GM21723 (cell line): ENCODE data around the gene DYSF.

Experiments
- ATAC-seq: cut with Tn5 transposase; IDR thresholded peaks from one replicate; pipeline ENCODE4 v1.9.1; 2021; ENCODE audit warnings: mild to moderate bottlenecking, moderate library complexity; ENCODE audit not compliant: unreplicated experiment

The DYSF gene

GRCh38 chr2:71598526-71598925, 145.2 kb downstream of the DYSF start:
- ATAC-seq, result no peak

- no peak for ATAC-seq
These were observed 145.7 kb downstream of the DYSF start for GRCh38 chr2:71599038-71599437.

DNA sequence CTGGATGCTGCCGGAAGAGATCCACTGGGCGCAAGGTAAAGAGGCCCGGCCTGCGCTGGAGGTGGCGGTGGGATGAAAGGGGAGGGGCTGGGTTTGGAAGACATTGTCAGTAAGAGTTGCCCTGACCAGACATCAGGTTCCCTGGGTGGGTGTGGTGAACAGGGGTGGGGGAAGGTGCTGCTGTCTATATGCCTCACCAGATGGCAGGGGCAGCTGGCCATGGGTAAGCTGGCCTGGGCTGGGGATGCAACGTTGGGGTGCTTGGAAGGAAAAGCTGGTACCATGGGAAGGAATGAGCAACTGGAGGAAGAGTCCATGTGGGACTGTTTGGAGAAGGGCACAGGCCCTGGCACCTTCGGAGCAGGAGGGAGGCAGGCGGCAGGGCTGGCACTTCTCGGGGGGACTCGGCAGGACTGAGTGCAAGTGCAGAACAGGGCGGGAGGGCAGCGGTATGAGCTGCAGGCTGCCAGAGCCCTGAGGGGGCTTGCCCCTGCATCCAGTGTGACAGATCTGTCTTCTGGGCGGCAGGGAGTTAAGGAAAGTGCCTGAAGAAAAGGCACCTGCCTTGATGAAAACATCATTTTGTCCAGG, 146.4 kb downstream of the DYSF start:
- ATAC-seq, result no peak

- ATAC-seq, result no peak
These were observed 147.2 kb downstream of the DYSF start for GRCh38 chr2:71600555-71600954.

GRCh38 chr2:71601136-71602114, 148.1 kb downstream of the DYSF start:
- ATAC-seq, result no peak

- no peak for ATAC-seq
These were observed 148.7 kb downstream of the DYSF start for GRCh38 chr2:71602115-71602495.

- ATAC-seq, result no peak
These were observed 149.2 kb downstream of the DYSF start for GRCh38 chr2:71602581-71602980.

- ATAC-seq, result no peak
These were observed 150.0 kb downstream of the DYSF start for GRCh38 chr2:71603311-71603811.

DNA sequence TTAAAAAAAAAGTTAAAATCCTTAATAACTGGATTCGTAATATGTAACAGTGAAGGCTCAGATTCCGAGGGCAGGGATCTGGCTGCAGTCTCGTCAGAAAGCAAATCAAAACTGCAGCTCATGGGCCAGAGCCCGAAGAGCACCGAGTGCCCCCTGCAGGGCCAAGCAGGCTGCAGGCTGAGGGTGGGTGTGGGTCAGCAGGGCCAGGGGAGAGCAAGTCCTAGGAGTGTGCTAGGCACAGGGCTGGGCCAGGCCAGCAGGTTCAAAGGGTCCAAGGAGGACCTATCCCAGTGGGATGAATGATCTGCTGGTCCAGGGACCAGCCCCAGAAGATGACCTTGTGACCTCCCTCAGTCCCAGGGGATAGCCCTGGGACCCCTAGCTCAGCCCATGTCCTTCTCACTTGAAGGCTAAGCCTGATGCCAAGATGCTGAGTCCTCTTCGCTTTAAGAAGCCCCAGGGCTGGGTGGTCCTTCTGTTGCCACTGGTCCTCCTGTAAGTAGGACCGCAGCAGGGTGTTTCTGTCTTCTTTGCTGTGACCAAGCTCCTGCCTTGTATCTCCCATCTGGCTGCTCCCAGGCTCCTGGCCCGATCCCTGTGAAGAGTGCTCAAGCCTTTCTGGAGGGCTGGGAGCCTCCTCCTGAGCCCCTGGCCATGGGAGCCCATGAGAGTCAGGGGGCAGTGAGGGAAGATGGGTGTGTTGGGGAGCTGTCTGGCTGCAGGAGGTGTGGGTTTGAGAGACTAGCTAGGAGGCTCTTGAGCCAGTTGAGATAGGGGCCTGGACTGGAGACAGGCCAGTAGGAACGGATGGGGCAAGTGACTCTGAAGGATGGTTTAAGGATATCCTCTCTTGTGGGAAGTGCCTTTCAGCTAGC, 150.7 kb downstream of the DYSF start:
- ATAC-seq, result no peak

DNA sequence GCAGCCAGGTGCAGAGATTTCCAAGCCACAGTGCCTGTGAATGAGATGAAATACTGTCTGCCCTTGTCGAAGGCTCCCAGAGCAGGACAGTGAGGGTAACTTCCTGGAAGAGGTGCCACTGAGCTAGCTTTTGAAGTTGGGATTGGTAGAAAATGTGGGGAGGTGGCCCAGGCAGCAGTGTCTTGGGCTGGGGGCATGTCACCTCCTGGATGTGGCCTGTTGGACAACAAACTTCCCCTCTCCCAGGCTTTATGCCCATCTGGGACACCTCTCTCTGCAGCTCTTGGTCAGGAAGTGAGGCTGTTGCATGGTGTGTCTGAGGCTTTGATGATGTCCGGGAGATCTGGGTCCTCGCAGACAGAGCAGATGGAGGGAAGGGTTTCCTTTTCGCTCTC, 151.4 kb downstream of the DYSF start:
- ATAC-seq, result no peak

DNA sequence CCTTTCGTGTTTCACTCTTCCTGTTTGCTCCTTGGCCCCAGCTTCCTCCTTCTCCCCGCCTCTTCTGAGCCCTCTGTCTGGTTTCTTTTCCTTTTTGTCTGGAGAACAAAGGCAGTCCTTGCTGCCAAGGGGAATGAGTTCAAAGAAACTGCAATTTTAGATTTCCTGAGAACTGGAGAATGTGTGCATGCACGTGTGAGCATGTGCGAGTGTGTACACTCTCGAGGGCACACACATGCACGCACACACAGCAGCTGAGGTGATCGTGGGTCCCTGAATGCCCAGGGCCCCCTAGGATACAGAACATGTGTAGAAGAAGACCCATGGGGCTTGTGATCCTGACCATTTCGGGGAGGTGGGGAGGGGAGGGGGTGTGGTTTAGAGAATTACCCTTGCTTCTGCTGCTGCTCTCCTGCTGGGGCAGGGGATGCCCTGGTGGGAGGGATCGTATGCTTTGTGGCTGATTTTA, 151.8 kb downstream of the DYSF start:
- ATAC-seq, result no peak

GRCh38 chr2:71605781-71606241, 152.4 kb downstream of the DYSF start:
- no peak for ATAC-seq

DNA sequence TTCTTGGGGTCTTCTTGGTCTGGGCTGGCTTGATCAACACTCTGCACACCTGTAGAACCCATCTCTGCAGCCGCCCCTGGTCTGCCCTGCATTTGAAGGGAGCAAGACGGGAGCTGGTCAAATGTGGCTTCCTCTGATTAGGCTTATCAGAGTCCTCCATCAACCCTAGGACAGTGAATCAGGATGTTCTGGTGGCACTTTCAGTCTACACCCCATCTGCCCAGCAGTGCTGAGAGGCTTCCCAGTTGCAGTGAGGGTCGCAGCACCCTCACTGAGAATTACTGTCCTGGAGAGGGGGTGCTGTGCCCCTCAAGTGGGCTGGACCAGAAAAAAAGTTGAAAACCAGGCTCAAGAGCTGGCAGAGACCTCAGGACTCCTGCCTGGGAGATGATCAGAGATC, 152.9 kb downstream of the DYSF start:
- ATAC-seq, result no peak

DNA sequence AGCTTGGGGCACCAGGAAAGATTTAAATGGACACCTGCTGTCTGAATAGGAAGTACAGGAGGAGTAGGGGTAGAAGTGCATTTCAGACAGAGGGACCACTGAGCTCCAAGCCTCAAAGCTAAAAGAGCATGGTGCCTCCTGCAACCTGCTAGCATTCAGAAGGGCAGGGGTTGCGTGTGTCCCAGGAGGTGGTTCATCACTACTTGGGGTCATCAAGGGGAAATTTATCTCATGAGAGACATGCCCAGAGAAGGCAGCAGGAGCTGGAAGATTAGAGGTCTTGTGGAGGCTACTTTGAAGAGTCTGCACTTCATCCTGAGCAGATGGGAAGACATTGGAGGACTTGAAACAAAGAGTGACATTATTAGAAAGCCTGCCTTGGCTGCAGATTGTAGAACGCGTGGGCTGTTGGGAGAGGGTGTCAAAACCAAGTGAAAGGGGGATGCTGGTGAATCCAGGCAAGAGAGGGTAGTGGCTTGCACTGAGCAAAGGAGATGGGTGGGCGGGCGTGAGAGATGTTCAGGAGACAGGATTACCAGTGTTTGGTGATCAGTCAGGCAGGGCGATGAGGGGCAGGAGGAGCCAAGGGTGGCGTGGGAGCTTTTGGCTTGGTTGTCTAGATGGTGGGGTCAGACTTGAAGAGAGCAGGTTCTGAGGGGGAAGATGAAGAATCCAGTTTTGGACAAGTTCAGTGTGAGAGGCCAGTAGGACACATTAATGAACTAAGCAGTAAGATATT, 154.0 kb downstream of the DYSF start:
- ATAC-seq, result no peak

DNA sequence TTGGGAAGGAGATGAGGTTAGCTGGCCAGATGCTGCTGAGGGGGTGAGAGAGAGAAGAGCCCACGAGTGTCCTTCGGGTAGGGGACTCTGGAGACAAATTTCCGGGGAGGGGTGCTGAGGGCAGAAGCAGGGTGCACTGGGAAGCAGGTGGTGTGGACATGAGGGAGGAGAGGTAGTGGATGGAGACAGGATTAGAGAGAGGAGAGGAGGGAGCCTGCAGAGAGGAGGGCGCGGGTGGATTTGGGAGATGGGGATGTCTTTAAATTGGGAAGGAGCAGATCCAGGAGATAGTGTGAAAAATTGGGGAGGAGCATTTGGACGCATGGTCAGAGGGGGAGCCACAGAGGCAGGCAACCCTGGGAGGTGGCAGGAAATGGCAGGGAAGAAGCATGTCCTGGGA, 154.7 kb downstream of the DYSF start:
- ATAC-seq, result no peak

DNA sequence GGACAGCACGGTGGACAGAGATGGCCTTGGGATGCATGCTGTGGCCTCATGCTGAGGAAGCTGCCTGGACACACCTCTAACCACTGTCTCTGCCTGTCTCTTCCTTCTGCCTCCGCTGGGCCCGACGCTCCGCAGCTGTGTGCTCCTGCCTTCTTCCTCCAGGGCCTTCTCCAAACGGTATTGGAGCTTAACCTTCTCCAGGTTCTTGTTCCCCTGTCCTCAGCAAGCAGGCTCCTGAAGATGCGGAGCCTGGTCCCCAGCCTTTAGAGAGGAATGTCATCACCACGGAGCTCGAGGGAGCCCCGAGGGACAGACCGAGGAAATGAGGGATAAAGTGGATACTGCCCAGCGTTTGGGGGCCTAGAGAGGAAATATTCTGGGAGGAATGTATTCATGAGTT, 155.1 kb downstream of the DYSF start:
- no peak for ATAC-seq

GRCh38 chr2:71609029-71609428, 155.7 kb downstream of the DYSF start:
- ATAC-seq, result no peak

DNA sequence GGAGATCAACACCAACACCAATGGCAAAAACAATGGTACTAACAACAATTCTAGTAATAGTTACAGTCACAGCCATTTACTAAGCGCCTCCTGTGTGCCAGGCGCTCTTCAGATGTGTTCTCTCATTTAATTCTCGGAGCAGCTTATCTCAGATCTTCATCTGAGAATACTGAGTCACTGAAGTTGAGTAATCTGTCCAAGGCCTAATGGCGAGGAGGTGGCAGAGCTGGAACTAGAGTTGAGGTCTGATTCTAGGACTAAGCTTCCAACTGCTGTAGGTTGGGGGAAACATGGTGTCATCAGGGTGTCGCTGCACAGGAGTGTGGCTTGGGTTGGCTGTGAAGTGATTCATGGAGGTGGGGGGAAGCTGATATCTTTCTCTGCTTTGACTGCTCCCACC, 156.1 kb downstream of the DYSF start:
- no peak for ATAC-seq

DNA sequence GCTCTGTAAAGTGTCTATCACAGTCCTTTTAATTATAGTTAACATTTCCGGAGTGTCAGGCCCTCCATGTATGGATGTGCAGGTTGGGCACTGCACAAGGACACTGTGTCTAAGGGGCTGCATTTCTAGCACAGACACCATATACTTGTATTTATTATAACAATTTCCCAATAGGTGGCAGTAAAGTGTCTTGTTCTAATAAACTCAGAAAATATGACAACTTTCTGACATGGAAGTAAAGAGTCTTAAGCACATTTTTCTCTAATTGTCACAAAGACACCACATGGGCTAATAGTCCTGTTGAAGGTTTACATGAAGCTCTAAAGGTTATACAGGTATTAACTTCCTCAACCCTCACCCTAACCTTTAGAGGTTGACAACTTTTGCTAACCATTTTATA, 156.6 kb downstream of the DYSF start:
- no peak for ATAC-seq

- no peak for ATAC-seq
These were observed 157.3 kb downstream of the DYSF start for GRCh38 chr2:71610671-71611070.
